ENCODE data around the gene NBEAL1.
"Not testable (repeated sequence)": the region's sequence is repeated elsewhere in the genome, so short reads cannot be mapped to it uniquely, and the experiment has no call there.

Gene NBEAL1

GRCh38 chr2:203025592-203025991 is 10.9 kb downstream of the NBEAL1 start:
- H3K4me3 ChIP-seq (ENCODE audit: low read depth, low read length) = no peak overlapping the region
- no peak for DNase-seq (ENCODE audit: low read depth)
- TF ChIP-seq CTCF (IDR thresholded peaks at IDR 0.05; ENCODE audit: low read depth, low read length, missing control alignments) = no peak

GRCh38 chr2:203030545-203030944 is 15.9 kb downstream of the NBEAL1 start:
- DNase-seq (ENCODE audit: low read depth) = no peak
- no peak overlapping the region for H3K4me3 ChIP-seq (ENCODE audit: low read depth, low read length)
- TF ChIP-seq CTCF (IDR thresholded peaks at IDR 0.05; ENCODE audit: low read depth, low read length, missing control alignments) = no peak

GRCh38 chr2:203030991-203031390 is 16.3 kb downstream of the NBEAL1 start:
- no peak overlapping the region for H3K4me3 ChIP-seq (ENCODE audit: low read depth, low read length)
- TF ChIP-seq CTCF (IDR thresholded peaks at IDR 0.05; ENCODE audit: low read depth, low read length, missing control alignments) = no peak
- DNase-seq (ENCODE audit: low read depth) = no peak

GRCh38 chr2:203033395-203033794 is 18.7 kb downstream of the NBEAL1 start:
- TF ChIP-seq CTCF (IDR thresholded peaks at IDR 0.05; ENCODE audit: low read depth, low read length, missing control alignments) = no peak

GRCh38 chr2:203035879-203036470 is 21.3 kb downstream of the NBEAL1 start:
- no peak overlapping the region for H3K4me3 ChIP-seq (ENCODE audit: low read depth, low read length)
- TF ChIP-seq CTCF (IDR thresholded peaks at IDR 0.05; ENCODE audit: low read depth, low read length, missing control alignments) = no peak
- no peak for DNase-seq (ENCODE audit: low read depth)

More at GRCh38 chr2:203033395-203033794, 18.7 kb downstream of the NBEAL1 start:
- no peak for DNase-seq (ENCODE audit: low read depth)
- no peak overlapping the region for H3K4me3 ChIP-seq (ENCODE audit: low read depth, low read length)

- H3K4me3 ChIP-seq (ENCODE audit: low read depth, low read length) = no peak overlapping the region
- no peak for TF ChIP-seq CTCF (IDR thresholded peaks at IDR 0.05; ENCODE audit: low read depth, low read length, missing control alignments)
- DNase-seq (ENCODE audit: low read depth) = no peak
Measured at GRCh38 chr2:203037026-203037425, 22.4 kb downstream of the NBEAL1 start.

GRCh38 chr2:203038586-203038985 is 23.9 kb downstream of the NBEAL1 start:
- no peak for TF ChIP-seq CTCF (IDR thresholded peaks at IDR 0.05; ENCODE audit: low read depth, low read length, missing control alignments)
- DNase-seq (ENCODE audit: low read depth) = no peak
- H3K4me3 ChIP-seq (ENCODE audit: low read depth, low read length) = no peak overlapping the region

- DNase-seq (ENCODE audit: low read depth); H3K4me3 ChIP-seq (ENCODE audit: low read depth, low read length): not testable (repeated sequence)
Measured at GRCh38 chr2:203039211-203039610, 24.5 kb downstream of the NBEAL1 start.
